ENCODE data around the gene ANK3.

Gene ANK3

DNA sequence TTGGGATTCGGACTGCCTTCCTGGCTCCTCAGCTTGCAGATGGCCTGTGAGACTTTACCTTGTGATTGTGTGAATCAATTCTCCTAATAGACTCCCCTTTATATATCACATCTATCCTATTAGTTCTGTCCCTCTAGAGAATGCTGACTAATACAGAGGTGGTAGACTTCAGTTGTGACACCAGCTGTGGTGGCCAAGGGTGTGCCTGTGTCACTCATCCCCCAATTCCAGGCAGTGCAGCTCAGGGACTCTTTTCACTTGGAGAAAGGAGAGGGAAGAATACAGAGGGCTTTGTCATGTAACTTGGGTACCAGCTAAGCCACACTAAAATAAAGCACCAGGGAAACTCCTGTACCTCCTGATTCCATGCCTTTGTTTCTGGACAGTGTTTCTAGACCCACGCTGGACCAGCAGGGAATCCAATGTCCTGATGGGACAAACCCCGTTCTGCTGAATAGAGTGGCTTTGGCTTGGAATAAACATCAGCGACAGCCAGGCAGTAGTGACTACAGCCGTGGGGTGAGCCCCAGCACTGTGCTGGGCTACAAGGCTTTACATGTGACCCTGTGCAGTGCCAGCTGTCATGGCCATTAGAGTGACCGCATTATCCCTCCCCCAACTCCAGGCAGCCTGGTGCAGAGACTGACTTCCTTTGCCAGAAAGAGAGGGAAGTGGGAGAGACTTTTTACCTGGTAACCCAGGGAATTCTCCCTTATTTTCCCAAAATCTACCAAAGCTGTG lies 233.6 kb downstream of the ANK3 start:
- no peak for DNase-seq
- Histone ChIP-seq H3K36me3 (no peaks in the 10 kb centered on the region), H3K27me3 (no peaks in the 10 kb centered on the region), H3K27ac (no peak overlapping the region), H3K4me1 (no peaks in the 10 kb centered on the region), H3K9me3 (no peaks in the 10 kb centered on the region), H3K4me3 (no peak overlapping the region)
- intact Hi-C loops (cut with DNase I; ENCODE audit: low total_unique reads) = no loop called here
- TF ChIP-seq, protein P1, sequence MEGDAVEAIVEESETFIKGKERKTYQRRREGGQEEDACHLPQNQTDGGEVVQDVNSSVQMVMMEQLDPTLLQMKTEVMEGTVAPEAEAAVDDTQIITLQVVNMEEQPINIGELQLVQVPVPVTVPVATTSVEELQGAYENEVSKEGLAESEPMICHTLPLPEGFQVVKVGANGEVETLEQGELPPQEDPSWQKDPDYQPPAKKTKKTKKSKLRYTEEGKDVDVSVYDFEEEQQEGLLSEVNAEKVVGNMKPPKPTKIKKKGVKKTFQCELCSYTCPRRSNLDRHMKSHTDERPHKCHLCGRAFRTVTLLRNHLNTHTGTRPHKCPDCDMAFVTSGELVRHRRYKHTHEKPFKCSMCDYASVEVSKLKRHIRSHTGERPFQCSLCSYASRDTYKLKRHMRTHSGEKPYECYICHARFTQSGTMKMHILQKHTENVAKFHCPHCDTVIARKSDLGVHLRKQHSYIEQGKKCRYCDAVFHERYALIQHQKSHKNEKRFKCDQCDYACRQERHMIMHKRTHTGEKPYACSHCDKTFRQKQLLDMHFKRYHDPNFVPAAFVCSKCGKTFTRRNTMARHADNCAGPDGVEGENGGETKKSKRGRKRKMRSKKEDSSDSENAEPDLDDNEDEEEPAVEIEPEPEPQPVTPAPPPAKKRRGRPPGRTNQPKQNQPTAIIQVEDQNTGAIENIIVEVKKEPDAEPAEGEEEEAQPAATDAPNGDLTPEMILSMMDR (IDR thresholded peaks at IDR 0.05) = no peak

DNA sequence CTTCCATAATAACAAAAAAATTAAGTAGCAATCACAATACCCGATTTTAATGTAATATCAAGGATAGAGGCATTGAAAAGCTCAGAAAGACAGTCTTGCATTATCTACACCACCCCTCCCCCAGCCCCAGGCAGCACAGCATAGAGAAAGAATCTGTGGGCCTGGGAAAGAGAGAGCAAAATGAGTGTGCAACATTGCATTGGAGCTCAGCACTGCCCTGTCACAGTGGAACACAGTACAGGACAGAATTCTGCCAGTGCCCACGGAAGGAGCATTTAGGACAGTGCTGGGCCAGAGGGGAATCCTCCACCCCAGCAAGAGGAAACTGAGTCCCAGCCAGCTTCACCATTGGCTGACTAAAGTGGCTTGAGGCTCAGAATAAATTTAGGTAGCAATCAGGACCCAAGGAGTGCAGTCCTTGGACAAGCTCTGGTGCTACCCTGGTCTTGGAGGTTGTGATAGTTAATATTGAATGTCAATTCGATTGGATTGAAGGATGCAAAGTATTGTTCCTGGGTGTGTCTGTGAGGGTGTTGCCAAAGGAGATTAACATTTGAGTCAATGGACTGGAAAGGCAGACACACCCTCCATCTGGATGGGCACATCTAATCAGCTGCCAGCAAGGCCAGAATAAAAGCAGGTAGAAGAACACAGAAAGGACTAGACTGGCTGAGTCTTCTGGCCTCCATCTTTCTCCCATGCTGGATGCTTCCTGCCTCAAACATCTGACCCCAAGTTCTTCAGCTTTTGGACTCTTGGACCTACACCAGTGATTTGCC lies 234.4 kb downstream of the ANK3 start:
- no peaks in the 10 kb centered on the region for H3K4me1 ChIP-seq
- no peak for DNase-seq
- intact Hi-C loops (cut with DNase I; ENCODE audit: low total_unique reads) = no loop called here
- TF ChIP-seq, protein P1 (IDR thresholded peaks at IDR 0.05) = no peak
- H3K27me3 ChIP-seq = no peaks in the 10 kb centered on the region
- no peaks in the 10 kb centered on the region for H3K9me3 ChIP-seq
- no peak overlapping the region for H3K27ac ChIP-seq
- no peak overlapping the region for H3K4me3 ChIP-seq
- no peaks in the 10 kb centered on the region for H3K36me3 ChIP-seq

DNA sequence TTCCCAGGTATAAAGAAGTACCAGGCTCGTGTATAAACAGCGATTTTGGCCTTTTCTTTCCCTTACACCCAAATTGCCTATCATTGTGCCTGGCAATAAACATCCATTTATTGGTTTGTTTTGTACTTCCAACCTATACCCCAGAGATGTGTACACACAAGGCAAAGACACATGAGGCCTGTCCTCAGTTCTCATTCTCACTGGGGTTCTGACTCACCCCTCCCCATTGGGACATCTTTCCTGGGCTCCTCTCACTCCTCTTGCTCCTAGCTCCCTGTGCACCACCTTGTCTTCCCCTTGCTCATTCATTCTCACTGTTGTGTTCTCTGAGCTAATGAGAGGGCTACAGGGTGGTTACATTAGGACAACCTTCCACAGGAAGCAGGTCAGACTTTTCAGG lies 240.7 kb downstream of the ANK3 start:
- TF ChIP-seq, protein P1 (IDR thresholded peaks at IDR 0.05) = no peak
- Histone ChIP-seq H3K4me1 (peaks cover 0 to 27% (median 10%) of the 10 kb centered on the region in 4 donors), H3K27ac (no peak overlapping the region), H3K36me3 (no peaks in the 10 kb centered on the region), H3K4me3 (no peak overlapping the region), H3K27me3 (no peaks in the 10 kb centered on the region), H3K9me3 (no peaks in the 10 kb centered on the region)
- intact Hi-C loops (cut with DNase I; ENCODE audit: low total_unique reads) = no loop called here
- DNase-seq = no peak

DNA sequence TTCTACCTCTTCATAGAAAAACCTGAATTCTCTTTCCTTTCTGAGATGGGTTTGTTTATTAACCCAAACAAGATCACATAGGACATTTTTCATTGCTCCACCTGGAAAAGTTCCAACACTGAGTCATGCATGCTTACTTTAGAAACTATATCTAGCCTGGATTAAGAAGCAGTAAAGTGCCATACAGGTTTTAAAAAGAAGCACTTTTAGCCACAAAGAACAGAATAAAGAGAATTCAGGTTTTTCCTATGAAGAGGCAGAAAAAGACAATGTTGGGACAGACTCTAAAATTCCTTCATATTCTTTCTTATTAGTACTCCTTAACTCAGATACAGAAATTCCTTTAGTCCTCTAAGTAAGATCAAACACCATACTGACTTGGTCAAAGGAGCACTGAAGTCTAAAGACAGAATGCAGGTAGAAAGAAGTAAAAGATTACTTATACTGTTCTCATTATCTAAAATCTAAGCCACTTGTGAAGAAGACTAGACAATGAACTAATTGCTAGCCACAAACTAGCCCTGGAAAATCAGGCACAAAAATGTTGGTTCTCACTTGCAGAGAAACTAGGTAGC lies 241.3 kb downstream of the ANK3 start:
- Histone ChIP-seq H3K36me3 (no peaks in the 10 kb centered on the region), H3K4me1 (peaks cover 0 to 27% (median 10%) of the 10 kb centered on the region in 4 donors), H3K27ac (peak overlapping the region in 1 of 2 donors; percentile 8), H3K4me3 (no peak overlapping the region), H3K27me3 (no peaks in the 10 kb centered on the region), H3K9me3 (no peaks in the 10 kb centered on the region)
- TF ChIP-seq, protein P1 (IDR thresholded peaks at IDR 0.05) = no peak
- no peak for DNase-seq
- intact Hi-C loops (cut with DNase I; ENCODE audit: low total_unique reads) = no loop called here

DNA sequence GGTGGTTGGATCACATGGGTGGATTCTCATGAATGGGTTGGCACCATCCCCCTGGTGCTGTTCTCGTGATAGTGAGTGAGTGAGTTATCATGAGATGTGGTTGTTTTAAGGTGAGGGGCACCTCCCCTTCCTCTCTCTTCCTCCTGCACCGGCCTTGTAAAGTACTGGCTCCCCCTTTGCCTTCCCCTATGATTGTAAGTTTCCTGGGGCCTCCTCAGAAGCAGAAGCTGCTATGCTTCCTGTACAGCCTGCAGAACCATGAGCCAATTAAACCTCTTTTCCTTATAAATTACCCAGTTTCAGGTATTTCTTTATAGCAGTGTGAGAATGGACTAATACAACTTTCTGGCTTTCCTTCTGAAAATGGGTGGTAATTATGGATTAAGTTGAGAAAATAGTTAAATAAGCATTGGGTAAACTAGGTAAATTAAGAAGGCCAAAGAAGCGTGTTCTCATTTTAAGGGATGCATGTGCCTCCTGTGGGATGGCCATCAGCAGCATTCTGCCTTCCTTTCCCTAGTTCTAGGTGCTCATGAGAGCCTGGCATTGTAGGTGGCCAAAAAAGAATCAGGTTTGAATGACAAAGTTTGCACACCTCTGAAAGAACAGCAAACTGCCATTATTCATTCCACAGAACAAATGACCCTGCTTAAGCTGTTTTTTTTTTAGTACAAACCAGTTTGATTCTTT lies 242.0 kb downstream of the ANK3 start:
- DNase-seq = no peak
- Histone ChIP-seq H3K27ac (peak overlapping the region in 1 of 2 donors; percentile 23), H3K9me3 (no peaks in the 10 kb centered on the region), H3K36me3 (no peaks in the 10 kb centered on the region), H3K27me3 (no peaks in the 10 kb centered on the region), H3K4me1 (peaks cover 0 to 27% (median 10%) of the 10 kb centered on the region in 4 donors), H3K4me3 (no peak overlapping the region)
- intact Hi-C loops (cut with DNase I; ENCODE audit: low total_unique reads) = no loop called here
- TF ChIP-seq, protein P1 (IDR thresholded peaks at IDR 0.05) = no peak
